NCI-H510A treated with DMSO at 0.1 percent for 48 hours (cell line): ENCODE results near the gene ERCC5.

ENCODE experiments used
- DNase-seq: peaks from one replicate; lab custom pipeline; 2025; lab: John Stamatoyannopoulos, UW

Gene ERCC5

DNA sequence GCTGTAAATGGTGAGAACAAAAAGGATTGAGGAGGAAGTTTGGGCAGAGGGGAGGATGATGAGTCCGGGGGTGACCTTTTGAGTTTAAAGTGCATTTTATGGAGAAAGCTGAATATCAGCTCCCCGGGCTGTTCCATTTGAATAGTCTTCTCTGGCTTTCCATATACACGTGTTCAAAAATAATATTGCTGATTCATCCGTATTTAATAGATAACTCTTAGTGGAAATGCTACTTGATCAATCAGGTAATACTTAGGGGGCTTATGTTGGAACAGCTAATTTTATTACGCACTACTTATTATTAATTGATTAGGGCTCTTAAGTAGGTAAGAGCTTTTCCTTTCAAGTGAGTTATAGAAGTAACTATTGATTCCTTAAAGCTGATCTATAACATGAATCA is 76.4 kb downstream of the ERCC5 start:
- no peak for DNase-seq
